Left ventricle myocardium inferior (tissue), 1 donor: Measurements from ENCODE around the gene BAZ1B. TPM values are rescaled to one million over a fixed set of nuclear protein-coding genes. Genes with fewer than 3 reads are reported as not detected.

Source experiments
- DNase-seq: peaks from one replicate; pipeline ENCODE4 v3.0.0-alpha.2; 2020
- H3K27ac ChIP-seq: fragments of 200-600 bp; replicated peaks from 2 replicates; pipeline ENCODE4 v1.8.0; 2021
- H3K27me3 ChIP-seq: fragments of 200-600 bp; 2 replicates; pipeline ENCODE4 v1.8.0; 2021; ENCODE audit warnings: low read depth
- H3K36me3 ChIP-seq: fragments of 200-600 bp; 2 replicates; pipeline ENCODE4 v1.8.0; 2021
- H3K4me1 ChIP-seq: fragments of 200-600 bp; 2 replicates; pipeline ENCODE4 v1.8.0; 2021
- H3K4me3 ChIP-seq: fragments of 200-600 bp; 2 replicates; pipeline ENCODE4 v1.8.0; 2021; ENCODE audit warnings: mild to moderate bottlenecking, moderate library complexity
- H3K9me3 ChIP-seq: fragments of 200-600 bp; replicated peaks from 2 replicates; pipeline ENCODE4 v1.8.0; 2021
- CTCF ChIP-seq: fragments of 200-600 bp; IDR thresholded peaks from 2 replicates; pipeline ENCODE4 v1.8.0; 2021; ENCODE audit warnings: antibody characterized with exemption, mild to moderate bottlenecking, borderline replicate concordance
- intact Hi-C: fragments of 100-400 bp; cut with micrococcal nuclease; formaldehyde crosslinking; loops from one replicate; pipeline ENCODE4 v1.11.0; 2022
- total RNA-seq: library from RNA; stranded (reverse); fragmentation: NEBNext Ultra II Directional; extraction: Animal tissue kit (Norgen Biotek cat#: 25700); gene quantifications from one replicate; pipeline ENCODE4 v1.2.1, GENCODE V29; 2021
- donor health status: DM: no; HTN: yes; CAD: no; lungs with severe emphysema.

Gene BAZ1B
- total RNA-seq, 1 donor from 2014 or later = 38.9 TPM

GRCh38 chr7:73448609-73449008, 73.5 kb downstream of the BAZ1B start:
- H3K4me3 ChIP-seq = no peak overlapping the region
- no peaks in the 10 kb centered on the region for H3K27me3 ChIP-seq
- no peak overlapping the region for H3K27ac ChIP-seq
- no peak for DNase-seq
- peaks cover 11% of the 10 kb centered on the region for H3K4me1 ChIP-seq
- intact Hi-C loops = no loop called here
- TF ChIP-seq CTCF = no peak
- peaks cover 93% of the 10 kb centered on the region for H3K36me3 ChIP-seq
- no peaks in the 10 kb centered on the region for H3K9me3 ChIP-seq

DNA sequence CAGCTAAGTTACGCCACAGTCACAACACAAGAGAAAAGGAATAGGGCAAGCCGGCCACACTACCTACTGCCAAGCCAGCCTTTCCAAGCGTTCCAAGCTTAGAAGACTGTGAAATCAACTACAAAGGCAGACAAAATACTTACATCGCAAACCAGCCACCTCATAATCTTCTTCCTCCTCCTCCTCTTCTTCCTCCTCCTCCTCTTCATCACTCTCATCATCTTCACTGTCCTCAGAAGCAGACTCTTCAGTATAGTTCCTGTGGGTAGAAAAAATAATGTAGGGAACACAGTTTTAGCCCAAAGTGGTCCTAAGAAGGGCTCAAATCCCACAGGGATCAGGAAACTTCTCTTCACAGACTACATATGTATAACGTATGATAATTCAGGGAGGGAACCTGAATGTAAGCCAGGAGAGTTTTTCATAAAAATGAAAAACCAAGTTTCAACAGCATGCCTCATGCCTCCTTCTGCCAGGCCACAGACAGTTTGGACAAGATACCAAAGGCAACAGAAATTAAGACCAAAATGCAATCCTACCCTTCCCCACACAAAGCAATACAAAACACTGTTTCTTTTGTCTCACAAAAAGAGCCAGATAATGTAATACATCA, 74.9 kb downstream of the BAZ1B start:
- Histone ChIP-seq H3K27me3 (no peaks in the 10 kb centered on the region), H3K4me1 (peaks cover 11% of the 10 kb centered on the region), H3K4me3 (no peak overlapping the region), H3K9me3 (no peaks in the 10 kb centered on the region), H3K36me3 (peaks cover 94% of the 10 kb centered on the region), H3K27ac (no peak overlapping the region)
- no peak for DNase-seq
- TF ChIP-seq CTCF = no peak
- intact Hi-C loops = no loop called here

DNA sequence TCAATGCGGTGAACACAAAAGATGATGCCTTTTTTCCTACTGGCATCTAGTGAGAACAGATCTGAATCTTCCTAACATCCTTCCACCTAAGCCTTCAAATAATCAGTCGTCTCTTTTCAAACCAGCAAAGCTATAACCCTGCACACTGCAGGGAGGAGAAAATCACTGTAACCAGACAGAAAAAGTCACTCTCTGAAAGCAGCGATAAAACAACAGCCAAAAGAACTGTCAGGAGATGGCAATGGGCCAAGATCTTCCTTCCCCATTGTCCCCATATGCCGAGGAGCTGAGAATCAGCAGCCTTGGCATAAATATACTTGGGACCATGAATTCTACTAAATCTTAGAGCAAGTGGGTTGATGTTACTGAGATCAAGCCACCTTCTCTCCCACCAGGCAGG, 75.4 kb downstream of the BAZ1B start:
- H3K9me3 ChIP-seq = no peaks in the 10 kb centered on the region
- no peak for TF ChIP-seq CTCF
- H3K4me1 ChIP-seq = peaks cover 11% of the 10 kb centered on the region
- H3K27ac ChIP-seq = no peak overlapping the region
- peaks cover 97% of the 10 kb centered on the region for H3K36me3 ChIP-seq
- no peaks in the 10 kb centered on the region for H3K27me3 ChIP-seq
- intact Hi-C loops = no loop called here
- no peak for DNase-seq
- H3K4me3 ChIP-seq = no peak overlapping the region

GRCh38 chr7:73443548-73444255, 78.4 kb downstream of the BAZ1B start:
- intact Hi-C loops = no loop called here
- H3K27ac ChIP-seq = no peak overlapping the region
- no peak for DNase-seq
- H3K27me3 ChIP-seq = no peaks in the 10 kb centered on the region
- TF ChIP-seq CTCF = no peak
- H3K36me3 ChIP-seq = peaks cover 97% of the 10 kb centered on the region
- H3K9me3 ChIP-seq = no peaks in the 10 kb centered on the region
- H3K4me3 ChIP-seq = no peak overlapping the region
- peaks cover 8% of the 10 kb centered on the region for H3K4me1 ChIP-seq

GRCh38 chr7:73442903-73443500, 79.1 kb downstream of the BAZ1B start:
- no peak for TF ChIP-seq CTCF
- H3K4me3 ChIP-seq = no peak overlapping the region
- no peak for DNase-seq
- no peak overlapping the region for H3K27ac ChIP-seq
- intact Hi-C loops = no loop called here
- H3K4me1 ChIP-seq = peaks cover 9% of the 10 kb centered on the region
- H3K9me3 ChIP-seq = no peaks in the 10 kb centered on the region
- peaks cover 90% of the 10 kb centered on the region for H3K36me3 ChIP-seq
- no peaks in the 10 kb centered on the region for H3K27me3 ChIP-seq
